SK-N-SH (cell line): Measurements from ENCODE around the gene TBCCD1. TPM values are rescaled to one million over a fixed set of nuclear protein-coding genes. Genes with fewer than 3 reads are reported as not detected.

Experiments
- CTCF ChIA-PET: fragments of 300-600, 350-600 bp; formaldehyde crosslinking; extraction: SDS; loops from one replicate; lab custom pipeline; 2021; lab: Yijun Ruan, JAX
- POLR2A ChIA-PET: fragments of 350-600 bp; sonication (Branson Sonifier 250); formaldehyde crosslinking; extraction: SDS; loops from one replicate; lab custom pipeline; 2020; ENCODE audit warnings: antibody characterized with exemption, inconsistent platforms; lab: Yijun Ruan, JAX
- DNase-seq: peaks from one replicate; pipeline ENCODE4 v3.0.0; 2012
- H2AFZ ChIP-seq: fragments of 200-600 bp; sonication (generic); 2 replicates; pipeline ENCODE4 v1.8.1; 2016; ENCODE audit warnings: antibody characterized with exemption, mild to moderate bottlenecking, low read depth
- H3F3A ChIP-seq: fragments of 200-600 bp; sonication (generic); replicated peaks from 2 replicates; pipeline ENCODE3; 2016; ENCODE audit warnings: antibody characterized with exemption, mild to moderate bottlenecking; ENCODE audit not compliant: insufficient read depth
- H3K27ac ChIP-seq, 2 experiments: fragments of 200-500 bp in 1 of 2; fragments of 200-600 bp in 1 of 2; sonication (Bioruptor generic) in 1 of 2; sonication (generic), shearing (Covaris generic) in 1 of 2; 2 replicates each; pipeline versions ENCODE4 v1.5.1 to v1.6.1; 2014 to 2016; ENCODE audit warnings: low read depth in 2 of 2, inconsistent platforms in 1 of 2, low read length in 1 of 2, mild to moderate bottlenecking in 1 of 2, mixed read lengths in 1 of 2
- H3K27me3 ChIP-seq: fragments of 200-600 bp; sonication (generic), shearing (Covaris generic); 2 replicates; pipeline ENCODE4 v1.6.1; 2016; ENCODE audit warnings: mixed run types; ENCODE audit not compliant: insufficient read depth
- H3K36me3 ChIP-seq, 2 experiments: fragments of 200-500 bp in 1 of 2; fragments of 200-600 bp in 1 of 2; sonication (Bioruptor generic) in 1 of 2; sonication (generic) in 1 of 2; replicated peaks in 1 of 2; 2 replicates each; pipeline versions ENCODE3 to v1.5.1; 2014 to 2016; ENCODE audit warnings: low read length in 1 of 2, mild to moderate bottlenecking in 1 of 2; ENCODE audit not compliant: insufficient read depth in 2 of 2, control insufficient read depth in 1 of 2
- H3K4me1 ChIP-seq, 2 experiments: fragments of 200-500 bp in 1 of 2; fragments of 200-600 bp in 1 of 2; sonication (Bioruptor generic) in 1 of 2; sonication (generic), shearing (Covaris generic) in 1 of 2; 2 replicates each; pipeline versions ENCODE4 v1.5.1 to v1.6.1; 2014 to 2016; ENCODE audit warnings: low read depth in 1 of 2, low read length in 1 of 2, mixed run types in 1 of 2; ENCODE audit not compliant: insufficient read depth in 2 of 2, control insufficient read depth in 1 of 2
- H3K4me2 ChIP-seq: fragments of 200-600 bp; sonication (generic), shearing (Covaris generic); 2 replicates; pipeline ENCODE4 v1.6.1; 2017; ENCODE audit warnings: mixed run types
- H3K4me3 ChIP-seq, 2 experiments: fragments of 200-500 bp in 1 of 2; fragments of 200-600 bp in 1 of 2; sonication (Bioruptor generic) in 1 of 2; sonication (generic), shearing (Covaris generic) in 1 of 2; 2 replicates each; pipeline versions ENCODE4 v1.5.1 to v1.8.1; 2014 to 2016; ENCODE audit warnings: low read depth in 2 of 2, inconsistent platforms in 1 of 2, low read length in 1 of 2, mild to moderate bottlenecking in 1 of 2, mixed read lengths in 1 of 2, moderate library complexity in 1 of 2
- H3K79me2 ChIP-seq: fragments of 200-600 bp; sonication (generic); 2 replicates; pipeline ENCODE4 v1.8.1; 2017; ENCODE audit warnings: mild to moderate bottlenecking; ENCODE audit not compliant: insufficient read depth
- H3K9ac ChIP-seq: fragments of 200-600 bp; sonication (generic); 2 replicates; pipeline ENCODE4 v1.6.1; 2017; ENCODE audit warnings: mixed run types
- H3K9me2 ChIP-seq: fragments of 200-600 bp; sonication (generic); 2 replicates; pipeline ENCODE4 v1.6.1; 2017; ENCODE audit warnings: mixed run types
- H3K9me3 ChIP-seq: fragments of 200-600 bp; sonication (generic); 2 replicates; pipeline ENCODE4 v1.6.1; 2017; ENCODE audit warnings: mixed run types, mild to moderate bottlenecking, moderate library complexity
- H4K20me1 ChIP-seq: fragments of 200-600 bp; sonication (generic); 2 replicates; pipeline ENCODE4 v1.6.1; 2017; ENCODE audit warnings: mild to moderate bottlenecking, mixed run types; ENCODE audit not compliant: insufficient read depth
- ELF1 ChIP-seq: IDR thresholded peaks from 2 replicates; pipeline ENCODE4 v1.4.0; 2012
- FOSL2 ChIP-seq: IDR thresholded peaks from 2 replicates; pipeline ENCODE4 v1.4.0; 2012; ENCODE audit warnings: low read depth, mild to moderate bottlenecking, moderate library complexity, borderline replicate concordance
- FOXJ3 ChIP-seq: sonication (generic); formaldehyde crosslinking; IDR thresholded peaks from 2 replicates; pipeline ENCODE4 v1.5.1; 2020; ENCODE audit warnings: mild to moderate bottlenecking, missing genetic modification reagents
- FOXM1 ChIP-seq: IDR thresholded peaks from 2 replicates; pipeline ENCODE4 v1.4.0; 2012; ENCODE audit warnings: low read depth, mild to moderate bottlenecking
- MAX ChIP-seq: IDR thresholded peaks from 2 replicates; pipeline ENCODE4 v1.4.0; 2012; ENCODE audit warnings: low read depth
- MEF2A ChIP-seq: IDR thresholded peaks from 2 replicates; pipeline ENCODE4 v1.4.0; 2012; ENCODE audit warnings: low read depth, borderline replicate concordance
- MXI1 ChIP-seq: IDR thresholded peaks from 2 replicates; pipeline ENCODE4 v1.6.1; 2012; ENCODE audit warnings: mild to moderate bottlenecking, low read depth, low read length, improper control_type of control experiment
- NFIC ChIP-seq: IDR thresholded peaks from 2 replicates; pipeline ENCODE4 v1.4.0; 2012; ENCODE audit warnings: borderline replicate concordance
- NRF1 ChIP-seq: IDR thresholded peaks from 2 replicates; pipeline ENCODE4 v1.6.1; 2012; ENCODE audit warnings: low read depth, mild to moderate bottlenecking, low read length
- POLR2AphosphoS5 ChIP-seq: IDR thresholded peaks from 2 replicates; pipeline ENCODE4 v1.6.1; 2012; ENCODE audit warnings: low read depth, low read length
- RCOR1 ChIP-seq: fragments of 150-350 bp; IDR thresholded peaks from 2 replicates; pipeline ENCODE4 v1.6.1; 2017; ENCODE audit warnings: antibody characterized with exemption, low read length
- REST ChIP-seq: IDR thresholded peaks from 2 replicates; pipeline ENCODE4 v1.6.1; 2012; ENCODE audit warnings: mild to moderate bottlenecking, low read depth, low read length, moderate library complexity
- RFX5 ChIP-seq: IDR thresholded peaks from 2 replicates; pipeline ENCODE4 v1.6.1; 2012; ENCODE audit warnings: mild to moderate bottlenecking, improper control_type of control experiment, low read length
- RXRA ChIP-seq: IDR thresholded peaks from 2 replicates; pipeline ENCODE4 v1.4.0; 2012; ENCODE audit warnings: low read depth, mild to moderate bottlenecking, borderline replicate concordance
- SIN3A ChIP-seq: IDR thresholded peaks from 2 replicates; pipeline ENCODE4 v1.6.1; 2012; ENCODE audit warnings: low read depth, mild to moderate bottlenecking, low read length, moderate library complexity, borderline replicate concordance
- USF1 ChIP-seq: IDR thresholded peaks from 2 replicates; pipeline ENCODE4 v1.4.0; 2012; ENCODE audit warnings: low read depth, borderline replicate concordance
- YY1 ChIP-seq: IDR thresholded peaks from 2 replicates; pipeline ENCODE4 v1.4.0; 2012; ENCODE audit warnings: low read depth, mild to moderate bottlenecking
- WGBS: methylation state at CpG from one replicate; pipeline ENCODE4 v1.1.6; 2017; ENCODE audit warnings: low lambda C conversion rate; 5-methylcytosine and 5-hydroxymethylcytosine counted together
- polyA plus RNA-seq, 3 experiments: library from polyadenylated mRNA; depleted of rRNA; stranded (reverse); fragments of >200 nt; gene quantifications; 2 replicates each; pipeline ENCODE4 v1.2.3, GENCODE V29; 2012

Gene TBCCD1
- polyA plus RNA-seq, 1 of the 3 experiments (the other 2 are of a cell fraction) = 6.5 TPM

- 50% methylated on average over 5 of the region's 5 CpGs for WGBS
- H2AFZ ChIP-seq = no peak overlapping the region
- no peak overlapping the region for H3K9ac ChIP-seq
- H3K79me2 ChIP-seq = no peaks in the 10 kb centered on the region
- ChIA-PET CTCF (no interaction called here), POLR2A (no interaction called here)
- TF ChIP-seq FOXJ3 (CRISPR knock-in tag) = no peak
- TF ChIP-seq REST = peak; percentile 63; the same call in 1 of the 2 replicates
- no peaks in the 10 kb centered on the region; the same call in 1 of the 2 replicates for H3K27me3 ChIP-seq
- no peak overlapping the region for H3K4me2 ChIP-seq
- H3K9me3 ChIP-seq = no peaks in the 10 kb centered on the region
- H3F3A ChIP-seq = no peaks in the 10 kb centered on the region
- peaks cover 0 to 2% of the 10 kb centered on the region in 2 experiments; a peak in 2 of 4 replicates for H3K4me1 ChIP-seq
- no peaks in the 10 kb centered on the region for H4K20me1 ChIP-seq
- no peak overlapping the region for H3K27ac ChIP-seq
- DNase-seq = no peak
- H3K4me3 ChIP-seq = no peak overlapping the region
- no peaks in the 10 kb centered on the region for H3K36me3 ChIP-seq
- no peaks in the 10 kb centered on the region for H3K9me2 ChIP-seq
Measured at GRCh38 chr3:186511702-186512101, 55.4 kb downstream of the TBCCD1 start.

GRCh38 chr3:186511245-186511644 lies 55.9 kb downstream of the TBCCD1 start:
- H3K36me3 ChIP-seq = no peaks in the 10 kb centered on the region
- no peaks in the 10 kb centered on the region for H4K20me1 ChIP-seq
- peaks cover 0 to 2% of the 10 kb centered on the region in 2 experiments; a peak in 2 of 4 replicates for H3K4me1 ChIP-seq
- TF ChIP-seq YY1 = no peak
- no peak for TF ChIP-seq FOXM1
- no peak for TF ChIP-seq POLR2AphosphoS5
- no peak for TF ChIP-seq ELF1
- TF ChIP-seq RCOR1 = no peak
- no peak for TF ChIP-seq MEF2A
- no peak for TF ChIP-seq USF1
- TF ChIP-seq MAX = no peak
- TF ChIP-seq RXRA = no peak
- TF ChIP-seq RFX5 = no peak
- TF ChIP-seq SIN3A = no peak
- TF ChIP-seq NFIC = no peak
- TF ChIP-seq FOSL2 = no peak
- TF ChIP-seq FOXJ3 (CRISPR knock-in tag) = no peak
- TF ChIP-seq NRF1 = no peak
- no peak for TF ChIP-seq MXI1
- no peak overlapping the region for H3K4me2 ChIP-seq
- DNase-seq = no peak
- no peak overlapping the region for H2AFZ ChIP-seq
- H3K9me2 ChIP-seq = no peaks in the 10 kb centered on the region
- H3K9me3 ChIP-seq = no peaks in the 10 kb centered on the region
- no peak overlapping the region for H3K27ac ChIP-seq
- no peaks in the 10 kb centered on the region; the same call in 1 of the 2 replicates for H3K27me3 ChIP-seq
- 53% methylated on average over 4 of the region's 4 CpGs for WGBS
- no peaks in the 10 kb centered on the region for H3K79me2 ChIP-seq
- CTCF ChIA-PET = no interaction called here
- H3K4me3 ChIP-seq = no peak overlapping the region
- POLR2A ChIA-PET = no interaction called here
- H3K9ac ChIP-seq = no peak overlapping the region
- no peaks in the 10 kb centered on the region for H3F3A ChIP-seq
